ENCODE results near the gene FARSB.

FARSB gene

GRCh38 chr2:222594679-222595078, 61.2 kb downstream of the FARSB start:
- Histone ChIP-seq H3K36me3 (ENCODE audit: control insufficient read depth in 2 of 2, insufficient read depth in 1 of 2, low read length in 2 of 2) (peaks cover 20 to 71% of the 10 kb centered on the region in 2 experiments), H3K4me1 (ENCODE audit: control insufficient read depth, insufficient read depth, low read length) (no peaks in the 10 kb centered on the region), H3K9me3 (ENCODE audit: control insufficient read depth, insufficient read depth, low read depth, low read length) (no peaks in the 10 kb centered on the region), H3K27ac (ENCODE audit: extremely low read depth, low read depth, low read length) (no peak overlapping the region), H3K4me3 (ENCODE audit: low read depth, low read length) (no peak overlapping the region)
- POLR2A ChIA-PET, result no interaction called here
- TF ChIP-seq ZNF777 (tag by site-specific recombination; IDR thresholded peaks at IDR 0.05; ENCODE audit: borderline replicate concordance) (no peak), PBX3 (CRISPR knock-in tag; IDR thresholded peaks at IDR 0.05) (no peak), ZNF518A (tag by site-specific recombination; conservative IDR thresholded peaks at IDR 0.05; ENCODE audit: low read depth) (no peak), ZNF223 (tag by site-specific recombination; IDR thresholded peaks at IDR 0.05) (no peak), ZNF211 (tag by site-specific recombination; IDR thresholded peaks at IDR 0.05; ENCODE audit: low read depth) (no peak), ZNF521 (tag by site-specific recombination; IDR thresholded peaks at IDR 0.05) (no peak), ZNF146 (tag by site-specific recombination; IDR thresholded peaks at IDR 0.05) (no peak), ZNF16 (tag by site-specific recombination; IDR thresholded peaks at IDR 0.05; ENCODE audit: low read depth) (no peak), CTCF (tag by site-specific recombination; IDR thresholded peaks at IDR 0.05) (no peak), ZBTB48 (tag by site-specific recombination; IDR thresholded peaks at IDR 0.05) (no peak), ZNF488 (tag by site-specific recombination; IDR thresholded peaks at IDR 0.05) (no peak), ZNF449 (tag by site-specific recombination; IDR thresholded peaks at IDR 0.05) (no peak), WT1 (tag by site-specific recombination; IDR thresholded peaks at IDR 0.05) (no peak)
- CTCF ChIA-PET, result interaction anchor here (0.6 to 1.2 kb wide), 2 partner anchors 16 to 525 kb away, joined by 3 read pairs; no protein-coding TSS in a partner anchor

- no peak overlapping the region for H3K27ac ChIP-seq (ENCODE audit: extremely low read depth, low read depth, low read length)
- ChIA-PET POLR2A (no interaction called here), CTCF (interaction anchor here (1.2 to 1.9 kb wide), 2 partner anchors 9 to 568 kb away, joined by 6 read pairs; no protein-coding TSS in a partner anchor)
- peaks cover 20 to 49% of the 10 kb centered on the region in 2 experiments for H3K36me3 ChIP-seq (ENCODE audit: control insufficient read depth in 2 of 2, insufficient read depth in 1 of 2, low read length in 2 of 2)
- H3K4me1 ChIP-seq (ENCODE audit: control insufficient read depth, insufficient read depth, low read length), result no peaks in the 10 kb centered on the region
- no peak overlapping the region for H3K4me3 ChIP-seq (ENCODE audit: low read depth, low read length)
- no peaks in the 10 kb centered on the region for H3K9me3 ChIP-seq (ENCODE audit: control insufficient read depth, insufficient read depth, low read depth, low read length)
- TF ChIP-seq ZNF10 (tag by site-specific recombination; IDR thresholded peaks at IDR 0.05) (no peak), CTCF (tag by site-specific recombination; IDR thresholded peaks at IDR 0.05) (no peak), ZSCAN23 (tag by site-specific recombination; IDR thresholded peaks at IDR 0.05) (no peak), SCRT2 (tag by site-specific recombination; IDR thresholded peaks at IDR 0.05) (no peak), ZNF366 (tag by site-specific recombination; conservative IDR thresholded peaks at IDR 0.05) (no peak), ZNF560 (tag by site-specific recombination; IDR thresholded peaks at IDR 0.05; ENCODE audit: borderline replicate concordance) (no peak), ZNF132 (tag by site-specific recombination; IDR thresholded peaks at IDR 0.05; ENCODE audit: borderline replicate concordance) (no peak), REPIN1 (tag by site-specific recombination; IDR thresholded peaks at IDR 0.05; ENCODE audit: low read depth) (no peak), KLF10 (tag by site-specific recombination; IDR thresholded peaks at IDR 0.05) (no peak)
These were observed 63.7 kb downstream of the FARSB start for GRCh38 chr2:222592176-222592575.

Data from HEK293 (cell line).